HG03354 (cell line): Measurements from ENCODE around the gene HMG20B.
"Not testable (repeated sequence)": the region's sequence is repeated elsewhere in the genome, so short reads cannot be mapped to it uniquely, and the experiment has no call there.

Experiments used
- ATAC-seq: cut with Tn5 transposase; IDR thresholded peaks from one replicate; pipeline ENCODE4 v1.9.1; 2021; ENCODE audit warnings: mild to moderate bottlenecking; ENCODE audit not compliant: unreplicated experiment, poor library complexity, severe bottlenecking

The HMG20B gene

DNA sequence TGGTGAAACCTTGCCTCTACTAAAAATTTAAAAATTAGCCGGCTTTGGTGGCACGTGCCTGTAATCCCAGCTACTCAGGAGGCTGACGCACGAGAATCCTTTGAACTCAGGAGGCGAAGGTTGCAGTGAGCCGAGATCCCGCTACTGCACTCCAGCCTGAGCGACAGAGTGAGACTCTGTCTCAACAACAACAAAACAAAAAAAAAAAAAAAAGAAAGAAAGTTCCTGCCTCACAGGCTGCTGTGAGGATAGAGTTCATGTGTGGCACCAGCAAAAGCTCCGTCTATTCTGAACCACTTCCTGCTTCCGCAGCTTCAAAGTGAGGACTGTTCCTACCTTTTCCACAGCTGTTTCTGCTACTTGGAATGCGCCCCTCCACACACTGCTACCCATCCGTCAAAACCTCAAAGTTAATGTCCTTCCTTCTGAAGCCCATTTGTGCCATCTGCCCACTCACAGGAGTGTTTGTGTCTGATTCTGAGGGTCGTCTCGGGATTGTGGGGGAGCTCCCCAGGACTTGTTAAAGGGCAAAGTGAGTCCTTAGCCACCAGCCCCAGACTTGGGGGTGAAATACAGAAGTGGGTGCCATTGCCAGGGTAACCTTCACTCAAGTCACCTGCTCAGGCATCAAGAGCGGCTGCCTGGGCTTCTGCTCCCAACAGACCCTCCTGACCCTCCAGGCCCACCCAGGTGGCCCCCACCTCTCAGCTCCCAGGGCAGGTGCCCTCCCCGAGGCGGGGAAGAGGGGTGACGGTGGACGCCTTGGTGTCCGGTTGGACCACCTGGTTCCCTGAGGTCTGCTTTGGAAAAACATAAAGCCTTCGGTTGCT lies 18.3 kb upstream of the HMG20B start:
- ATAC-seq: no peak

DNA sequence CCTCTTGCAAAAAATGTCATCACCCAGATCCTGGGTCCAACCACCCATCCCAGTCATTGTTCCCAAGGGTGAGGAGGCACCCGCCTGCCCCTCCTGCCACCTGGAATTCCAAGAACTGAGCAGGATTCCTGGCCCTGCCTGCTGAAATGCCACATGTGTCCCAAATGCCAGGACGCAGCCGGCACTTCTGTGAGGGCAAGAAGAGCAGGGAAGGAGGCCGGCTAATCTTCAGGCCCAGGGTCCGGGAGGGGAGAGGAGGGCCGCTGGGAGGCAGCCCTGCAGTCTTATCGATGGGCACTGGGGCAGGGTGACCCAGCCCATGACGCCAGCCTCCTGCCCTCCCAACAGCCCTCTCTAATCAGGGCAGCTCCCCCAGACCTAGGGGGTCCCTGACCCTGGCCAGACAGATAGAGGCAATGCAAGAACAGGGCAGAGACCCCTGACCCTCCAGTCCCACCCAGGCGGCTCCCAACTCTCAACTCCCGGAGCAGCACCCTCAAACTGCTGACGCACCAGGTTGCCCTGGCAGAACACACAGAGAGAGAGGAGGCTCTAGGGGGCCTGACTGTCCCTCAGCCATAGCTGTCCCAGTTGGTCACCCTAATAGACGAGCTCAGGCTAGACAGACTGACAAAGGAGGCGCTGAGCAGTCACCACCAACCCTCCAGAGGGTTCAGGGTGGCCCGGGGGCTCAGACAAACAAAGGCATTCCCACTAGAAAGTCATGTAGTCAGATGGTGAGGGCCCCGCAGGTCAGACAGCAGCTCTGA lies 16.9 kb upstream of the HMG20B start:
- no peak for ATAC-seq

DNA sequence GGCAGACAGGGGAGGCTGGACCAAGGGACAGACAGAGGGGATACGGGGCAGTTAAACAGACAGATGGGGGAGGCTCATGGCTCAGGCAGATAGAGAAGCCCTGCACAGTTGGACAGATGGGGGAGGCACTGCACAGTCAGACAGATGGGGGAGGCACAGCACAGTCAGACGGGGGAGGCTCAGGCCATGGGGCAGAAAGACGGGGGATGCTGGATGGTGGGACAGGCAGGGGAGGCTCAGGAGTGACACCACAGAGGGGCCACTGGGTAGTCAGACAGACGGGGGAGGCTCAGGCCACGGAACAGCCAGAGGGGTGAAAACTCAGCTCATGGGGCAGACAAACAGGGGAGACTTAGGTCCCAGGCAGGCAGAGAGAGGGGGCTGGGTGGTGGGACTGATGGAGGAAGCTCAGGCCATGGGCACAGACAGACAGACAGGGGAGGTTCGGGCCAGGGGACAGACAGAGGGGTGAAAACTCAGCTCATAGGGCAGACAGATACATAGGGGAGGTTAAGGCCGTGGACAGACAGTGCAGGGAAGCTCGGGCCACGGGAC lies 16.2 kb upstream of the HMG20B start:
- no peak for ATAC-seq

DNA sequence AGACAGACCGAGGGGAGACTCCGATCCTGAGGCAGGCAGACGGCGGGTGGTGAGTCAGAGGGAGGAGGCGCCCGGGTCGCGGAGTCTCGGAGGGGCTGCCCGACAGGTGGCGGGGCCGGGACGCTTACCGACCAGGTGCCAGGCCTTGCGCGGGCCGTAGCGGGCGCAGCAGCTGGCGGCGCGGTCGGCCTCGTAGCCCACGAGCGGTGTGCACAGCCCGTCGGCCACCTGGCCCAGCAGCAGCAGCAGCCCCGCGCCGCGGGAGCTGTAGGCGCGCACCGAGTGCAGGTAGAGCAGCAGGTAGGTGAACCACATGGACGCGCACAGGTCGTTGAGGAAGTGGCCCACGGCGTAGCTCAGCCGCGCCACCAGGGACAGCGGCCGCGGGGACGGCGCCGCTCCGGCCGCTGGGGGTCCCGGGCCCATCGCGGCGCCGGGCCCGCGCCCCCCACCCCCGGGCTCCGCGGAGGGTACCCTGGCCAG lies 15.7 kb upstream of the HMG20B start:
- peak; percentile 50 for ATAC-seq

DNA sequence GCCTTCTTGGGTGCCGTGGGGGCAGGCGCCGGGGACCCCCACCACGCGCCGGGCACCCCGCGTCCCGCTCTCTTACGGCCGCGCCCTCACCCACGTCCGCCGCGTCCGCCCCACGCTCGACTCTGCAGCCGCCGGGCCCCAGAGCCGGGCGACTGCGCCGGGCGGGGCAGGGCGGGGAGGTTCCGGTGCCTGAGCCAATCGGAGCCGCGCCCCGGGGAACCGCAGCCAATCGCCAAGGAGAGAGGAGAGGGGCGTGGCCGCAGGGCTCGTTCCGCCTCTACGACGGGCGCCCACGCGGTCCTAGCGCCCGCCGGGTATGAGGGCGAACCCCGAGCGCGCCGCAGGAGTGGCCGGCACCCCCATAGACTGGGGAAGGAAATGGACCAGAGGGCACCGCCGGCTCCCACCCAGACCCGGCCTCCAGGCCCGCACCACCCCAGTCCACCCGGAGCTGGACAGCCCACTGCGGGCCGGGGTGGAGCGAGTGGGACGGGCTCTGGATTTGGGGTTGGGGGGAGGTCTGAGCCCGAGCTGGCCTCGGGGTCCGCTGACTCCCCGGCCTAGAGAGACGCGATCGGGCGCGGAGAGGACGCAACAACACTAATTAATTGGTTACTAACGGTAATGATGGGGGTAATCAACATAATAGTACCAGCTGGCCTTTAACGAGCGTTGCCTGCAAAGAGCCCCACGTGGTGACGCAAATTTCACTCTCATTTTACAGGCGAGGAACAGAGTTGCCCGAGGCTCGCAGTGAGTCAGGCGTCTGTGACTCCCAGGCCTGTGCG lies 15.1 kb upstream of the HMG20B start, which contains the start of gene MFSD12:
TSS of gene MFSD12 (minus strand) at position 126 of the 788 bp plus-strand sequence. CDS start 183 bp downstream, outside the sequence.
- ATAC-seq: peak; percentile 83

DNA sequence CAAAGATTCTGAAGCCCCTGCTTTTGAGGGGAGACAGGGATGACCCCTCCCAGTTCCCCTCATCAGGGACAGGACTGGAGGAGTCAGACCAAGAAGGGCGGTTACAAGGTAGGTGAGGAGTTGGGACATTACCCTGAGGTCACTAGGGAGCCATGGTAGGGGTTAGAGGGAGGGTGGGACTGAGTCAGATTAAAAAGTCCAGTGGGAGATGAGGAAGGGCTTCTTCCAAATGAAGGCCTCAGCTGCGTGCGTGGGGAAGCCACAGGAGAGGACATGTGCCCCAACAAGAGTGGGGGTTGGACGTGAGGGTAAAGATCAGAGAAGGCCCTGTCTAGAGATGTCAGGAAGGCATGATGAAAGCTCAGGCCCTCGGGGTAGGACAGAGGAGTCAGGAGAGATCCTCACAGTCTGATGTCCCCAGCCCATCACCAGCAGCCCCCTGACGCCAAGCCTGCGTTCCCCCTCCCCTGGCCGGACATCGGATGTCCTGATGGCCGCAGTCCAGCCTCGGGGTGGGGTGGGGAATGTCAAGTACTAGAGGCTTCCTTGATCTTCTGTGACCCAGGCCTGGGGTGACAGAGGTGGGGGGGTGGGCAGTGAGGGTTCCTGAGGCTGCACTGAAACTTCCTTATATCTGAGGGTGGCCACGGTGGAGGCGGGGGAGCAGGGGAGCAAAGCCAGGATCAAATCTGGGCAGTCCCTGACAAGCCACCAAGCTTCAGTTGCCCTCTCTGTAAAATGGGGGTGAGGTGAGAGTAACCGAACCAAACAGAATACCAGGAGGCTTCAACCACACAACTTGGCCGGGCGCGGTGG lies 8.8 kb upstream of the HMG20B start:
- ATAC-seq: no peak

DNA sequence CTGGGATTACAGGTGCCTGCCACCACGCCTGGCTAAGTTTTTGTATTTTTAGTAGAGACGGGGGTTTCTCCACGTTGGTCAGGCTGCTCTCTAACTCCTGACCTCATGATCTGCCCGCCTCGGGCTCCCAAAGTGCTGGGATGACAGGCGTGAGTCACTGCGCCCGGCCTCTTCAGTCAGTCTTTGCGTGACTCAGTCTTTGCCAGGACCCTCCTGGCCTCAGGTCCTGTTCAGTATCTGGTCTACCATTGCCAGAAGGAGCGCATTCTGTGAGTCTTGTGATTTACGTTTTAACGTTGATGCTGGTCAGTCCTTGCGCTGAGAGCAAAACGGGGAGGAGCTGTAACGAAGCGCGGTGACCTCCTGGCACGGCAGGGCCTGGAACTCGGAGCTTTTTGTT lies 7.6 kb upstream of the HMG20B start:
- ATAC-seq: no peak

DNA sequence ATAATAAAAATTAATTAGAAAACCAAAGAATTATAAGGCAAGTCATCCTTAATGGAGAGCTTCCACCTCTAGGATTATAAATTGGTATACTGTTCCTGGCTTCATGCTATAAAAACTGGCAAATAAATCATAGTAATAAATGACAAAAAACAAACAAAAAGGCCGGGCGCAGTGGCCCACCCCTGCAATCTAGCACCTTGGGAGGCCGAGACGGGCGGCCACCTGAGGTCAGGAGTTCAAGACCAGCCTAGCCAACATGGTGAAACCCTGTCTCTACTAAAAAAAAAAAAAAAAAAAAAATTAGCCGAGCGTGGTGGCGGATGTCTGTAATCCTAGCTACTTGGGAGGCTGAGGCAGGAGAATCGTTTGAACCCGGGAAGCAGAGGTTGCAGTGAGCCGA lies 2.7 kb upstream of the HMG20B start:
- ATAC-seq: not testable (repeated sequence)

DNA sequence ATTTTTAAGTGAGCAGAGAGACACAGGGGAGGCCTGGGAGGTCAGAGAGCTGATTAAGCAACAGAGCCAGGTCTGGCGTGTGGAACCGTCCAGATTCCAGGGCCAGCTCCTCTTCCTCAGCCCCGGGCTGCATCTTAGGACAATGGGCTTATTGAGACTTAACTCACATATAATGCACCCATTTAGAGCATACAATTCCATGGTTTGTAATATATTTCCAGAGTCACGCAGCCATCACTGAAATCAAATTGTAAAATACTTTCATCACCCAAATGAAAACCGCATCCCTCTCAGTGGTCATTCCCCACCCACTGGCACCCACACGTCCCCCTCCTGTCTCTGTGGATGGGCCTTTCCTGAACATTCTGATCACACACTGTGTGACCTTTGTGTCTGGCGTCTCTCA lies 2.1 kb upstream of the HMG20B start:
- no peak for ATAC-seq

DNA sequence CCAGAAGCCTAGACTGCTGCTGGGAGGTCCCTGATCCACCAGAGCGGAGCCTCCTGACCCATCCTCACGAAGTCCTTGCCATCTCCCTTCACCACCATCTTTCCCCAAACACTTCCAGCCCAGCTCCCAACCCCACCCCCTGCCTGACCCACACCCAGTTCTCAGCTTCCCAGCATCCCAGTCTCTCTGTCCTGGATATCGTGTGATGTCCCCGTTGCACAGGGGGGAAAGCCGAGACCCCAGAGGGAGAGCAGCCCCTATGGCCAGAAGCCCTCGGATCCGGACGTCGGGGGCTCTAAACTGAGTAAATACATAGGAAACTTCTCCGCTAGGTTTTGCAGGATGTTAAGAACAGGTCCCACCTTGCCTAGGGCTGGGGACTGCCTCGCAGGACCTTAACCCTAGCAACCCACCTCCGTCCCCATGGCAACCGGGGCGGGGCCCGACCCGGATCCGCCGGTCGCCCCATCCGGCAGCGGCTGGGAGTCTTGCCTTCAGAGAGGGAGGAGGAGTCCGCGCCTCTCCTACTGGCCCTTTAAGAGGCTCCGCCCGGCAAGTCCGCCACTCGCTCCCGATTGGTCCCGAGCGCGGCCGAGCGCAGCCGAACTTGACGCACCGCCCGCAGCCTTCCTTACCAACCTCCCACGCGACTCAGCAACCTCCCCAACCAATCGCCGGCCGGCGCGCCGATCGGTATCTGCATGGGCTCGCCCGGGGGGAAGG lies 451 bp upstream of the HMG20B start:
- peak; percentile 86 for ATAC-seq

DNA sequence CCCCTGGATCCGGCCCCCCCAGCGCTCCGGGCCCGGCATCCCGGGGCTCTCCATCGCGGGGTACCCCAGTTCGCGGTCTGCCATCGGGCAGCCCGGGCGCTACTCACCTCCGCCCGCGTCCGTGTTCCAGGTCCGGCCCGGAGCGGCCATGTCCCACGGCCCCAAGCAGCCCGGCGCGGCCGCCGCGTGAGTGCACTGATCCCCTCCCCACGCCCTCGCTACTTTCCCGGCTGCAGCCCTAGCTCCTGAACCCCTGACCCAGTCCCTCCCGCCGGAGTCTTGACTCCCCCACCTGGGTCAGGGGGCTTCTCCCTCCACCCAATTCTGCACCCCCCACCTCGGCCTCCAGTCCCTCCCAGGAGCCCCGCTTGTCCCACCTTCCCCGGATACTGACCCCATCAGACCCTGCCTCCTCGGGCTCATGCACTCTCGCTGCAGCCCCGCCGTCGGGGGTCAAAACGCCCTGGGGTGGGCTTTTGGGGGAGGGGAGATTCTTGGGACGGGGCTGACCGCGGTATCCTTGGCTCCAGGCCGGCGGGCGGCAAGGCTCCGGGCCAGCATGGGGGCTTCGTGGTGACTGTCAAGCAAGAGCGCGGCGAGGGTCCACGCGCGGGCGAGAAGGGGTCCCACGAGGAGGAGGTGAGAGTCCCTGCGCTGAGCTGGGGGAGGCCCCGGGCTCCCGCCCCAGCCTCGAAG lies 566 bp downstream of the HMG20B start:
- peak; percentile 17 for ATAC-seq

DNA sequence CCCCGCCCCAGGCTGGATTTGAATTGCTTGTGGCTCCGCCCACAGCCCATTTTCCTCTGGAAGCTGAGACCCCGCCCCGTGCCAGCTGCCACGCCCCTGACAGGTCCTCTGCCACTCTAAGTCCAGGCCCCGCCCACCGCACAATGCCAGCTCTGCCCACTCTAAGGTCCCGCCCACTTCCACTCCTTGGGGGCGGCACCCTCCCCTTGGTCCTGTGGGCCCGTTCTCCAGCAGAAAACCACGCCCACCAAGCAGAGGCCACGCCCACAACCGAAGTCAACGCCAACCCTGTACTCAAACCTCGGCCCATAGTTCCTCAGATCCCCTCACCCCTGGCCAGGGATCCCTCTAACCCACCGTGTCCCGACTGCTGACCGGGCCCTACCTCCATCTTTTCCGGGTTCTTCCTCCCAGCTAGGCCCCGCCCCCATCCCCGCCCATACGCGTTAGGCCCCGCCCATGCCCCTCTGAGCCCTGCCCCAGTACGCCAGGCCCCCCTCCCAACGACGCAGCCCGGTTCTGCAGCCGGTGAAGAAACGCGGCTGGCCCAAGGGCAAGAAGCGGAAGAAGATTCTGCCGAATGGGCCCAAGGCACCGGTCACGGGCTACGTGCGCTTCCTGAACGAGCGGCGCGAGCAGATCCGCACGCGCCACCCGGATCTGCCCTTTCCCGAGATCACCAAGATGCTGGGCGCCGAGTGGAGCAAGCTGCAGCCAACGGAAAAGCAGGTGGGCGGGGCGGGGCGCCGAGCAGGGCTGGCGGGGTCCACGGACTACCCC lies 1.3 kb downstream of the HMG20B start:
- ATAC-seq: no peak

DNA sequence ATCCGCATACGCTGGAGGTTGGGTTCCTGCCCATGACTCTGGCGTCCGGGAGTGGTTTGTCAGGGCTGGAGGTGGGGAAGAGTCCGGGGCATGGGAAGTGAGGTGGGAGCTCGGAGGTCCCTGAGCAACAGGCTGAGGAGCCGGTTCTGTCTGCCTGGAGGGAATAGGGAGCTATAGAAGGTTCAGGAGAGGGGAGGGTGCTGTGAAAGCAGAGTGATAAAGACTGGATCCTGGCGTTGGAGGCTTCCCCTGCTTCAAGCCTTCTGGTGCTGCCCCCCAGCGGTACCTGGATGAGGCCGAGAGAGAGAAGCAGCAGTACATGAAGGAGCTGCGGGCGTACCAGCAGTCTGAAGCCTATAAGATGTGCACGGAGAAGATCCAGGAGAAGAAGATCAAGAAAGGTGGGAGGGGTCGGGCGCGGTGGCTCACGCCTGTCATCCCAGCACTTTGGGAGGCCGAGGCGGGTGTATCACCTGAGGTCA lies 2.6 kb downstream of the HMG20B start:
- ATAC-seq: no peak

DNA sequence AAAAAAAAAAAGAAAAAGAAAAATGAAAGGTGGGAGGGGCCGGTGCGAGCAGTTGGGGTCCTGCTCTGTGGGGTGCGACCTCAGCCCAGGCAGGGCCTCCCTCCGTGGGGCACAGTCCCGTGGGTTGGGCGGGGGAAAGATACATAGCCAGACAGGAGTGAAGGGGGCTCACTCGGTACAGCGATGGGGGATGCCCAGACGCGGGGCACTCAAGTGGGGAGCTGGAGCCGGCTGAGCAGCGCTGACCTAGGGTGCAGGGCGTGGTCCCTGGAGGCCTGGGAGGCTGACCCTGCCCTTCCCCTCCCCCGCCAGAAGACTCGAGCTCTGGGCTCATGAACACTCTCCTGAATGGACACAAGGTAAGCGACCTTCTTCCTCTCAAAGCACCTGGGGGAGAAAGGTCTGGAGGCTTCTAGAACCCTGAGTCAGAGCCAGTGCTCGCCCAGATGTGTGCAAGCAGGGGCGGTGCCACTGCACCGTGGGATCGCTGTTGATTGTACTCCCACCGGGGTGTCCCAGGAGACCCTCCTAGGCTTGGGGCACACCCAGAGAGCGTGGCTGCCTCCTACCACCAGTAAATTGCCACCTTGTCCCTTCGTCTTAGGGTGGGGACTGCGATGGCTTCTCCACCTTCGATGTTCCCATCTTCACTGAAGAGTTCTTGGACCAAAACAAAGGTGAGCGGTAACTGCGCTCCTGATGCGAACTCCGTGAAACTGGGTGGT lies 3.4 kb downstream of the HMG20B start:
- no peak for ATAC-seq

DNA sequence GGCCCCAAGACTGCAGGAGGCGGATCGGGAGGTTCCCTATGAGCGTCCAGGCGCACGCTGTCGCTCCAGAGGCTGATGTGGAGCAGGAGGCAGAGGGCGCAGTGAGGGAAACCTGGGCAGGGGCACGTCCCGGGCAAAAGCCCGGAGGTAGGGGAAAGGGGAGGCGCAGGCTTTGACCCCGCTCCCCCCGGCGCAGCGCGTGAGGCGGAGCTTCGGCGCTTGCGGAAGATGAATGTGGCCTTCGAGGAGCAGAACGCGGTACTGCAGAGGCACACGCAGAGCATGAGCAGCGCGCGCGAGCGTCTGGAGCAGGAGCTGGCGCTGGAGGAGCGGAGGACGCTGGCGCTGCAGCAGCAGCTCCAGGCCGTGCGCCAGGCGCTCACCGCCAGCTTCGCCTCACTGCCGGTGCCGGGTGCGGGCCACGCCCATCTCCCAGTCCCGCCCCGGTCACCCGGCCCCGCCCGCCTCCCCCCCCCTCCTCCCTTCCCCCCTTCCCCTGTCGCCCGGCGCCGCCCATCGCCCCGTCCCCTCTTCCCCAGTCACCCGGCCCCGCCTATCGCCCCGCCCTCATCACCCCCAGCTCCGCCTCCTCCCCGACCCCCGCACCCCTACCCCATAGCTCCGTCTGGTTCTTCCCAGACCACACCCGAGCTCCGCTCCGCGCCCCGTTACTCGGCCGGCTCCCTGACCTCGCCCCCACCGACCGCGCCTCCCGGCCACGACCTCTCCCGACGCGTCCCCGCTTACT lies 4.1 kb downstream of the HMG20B start:
- no peak for ATAC-seq
